Karpas-422 (cell line): ENCODE measurements around the gene DEDD. TPM values are rescaled to one million over a fixed set of nuclear protein-coding genes. Genes with fewer than 3 reads are reported as not detected.

Experiments
- DNase-seq: peaks from one replicate; pipeline ENCODE4 v3.0.0-alpha.2; 2015
- H2AFZ ChIP-seq: fragments of 200-600 bp; sonication (generic); 2 replicates; pipeline ENCODE4 v1.6.1; 2014; ENCODE audit warnings: antibody characterized with exemption, low read length, mixed read lengths
- H3K27ac ChIP-seq: fragments of 200-600 bp; sonication (generic); 2 replicates; pipeline ENCODE4 v1.5.1; 2014; ENCODE audit warnings: mild to moderate bottlenecking, low read length, moderate library complexity
- H3K27me3 ChIP-seq: fragments of 200-600 bp; sonication (generic); 2 replicates; pipeline ENCODE4 v1.6.1; 2014; ENCODE audit warnings: low read length, mixed read lengths
- H3K36me3 ChIP-seq: fragments of 200-600 bp; sonication (generic); 2 replicates; pipeline ENCODE4 v1.6.1; 2014; ENCODE audit warnings: low read length, mixed read lengths; ENCODE audit not compliant: insufficient read depth
- H3K4me1 ChIP-seq: fragments of 200-600 bp; sonication (generic); 2 replicates; pipeline ENCODE4 v1.6.1; 2014; ENCODE audit warnings: mild to moderate bottlenecking, low read length, mixed read lengths
- H3K4me2 ChIP-seq: fragments of 200-600 bp; sonication (generic); 2 replicates; pipeline ENCODE4 v1.6.1; 2014; ENCODE audit warnings: low read length, low read depth, mild to moderate bottlenecking; ENCODE audit not compliant: poor library complexity, severe bottlenecking
- H3K4me3 ChIP-seq: fragments of 200-600 bp; sonication (generic); 2 replicates; pipeline ENCODE4 v1.5.1; 2014; ENCODE audit warnings: mild to moderate bottlenecking, antibody characterized with exemption, low read length, mixed read lengths
- H3K79me2 ChIP-seq: fragments of 200-600 bp; sonication (generic); 2 replicates; pipeline ENCODE4 v1.6.1; 2014; ENCODE audit warnings: mild to moderate bottlenecking, low read length, mixed read lengths
- H3K9ac ChIP-seq: fragments of 200-600 bp; sonication (generic); 2 replicates; pipeline ENCODE4 v1.6.0; 2014; ENCODE audit warnings: low read length
- H3K9me2 ChIP-seq: fragments of 200-600 bp; sonication (generic), shearing (Covaris generic); replicated peaks from 2 replicates; pipeline ENCODE4 v1.6.0; 2014; ENCODE audit warnings: mild to moderate bottlenecking, low read length, moderate library complexity; ENCODE audit not compliant: insufficient read depth
- H3K9me3 ChIP-seq: fragments of 300-700, 200-600 bp; sonication (generic); 2 replicates; pipeline ENCODE4 v1.6.1; 2014; ENCODE audit warnings: low read length, mixed read lengths
- H4K20me1 ChIP-seq: fragments of 200-600 bp; sonication (generic); 2 replicates; pipeline ENCODE4 v1.6.1; 2014; ENCODE audit warnings: mild to moderate bottlenecking, antibody characterized with exemption, low read length, low read depth; ENCODE audit not compliant: insufficient read depth
- total RNA-seq: library from RNA; depleted of rRNA; stranded (reverse); fragments of >200 nt; shearing (Covaris generic); gene quantifications from 2 replicates; pipeline ENCODE4 v1.2.3, GENCODE V29; 2014; ENCODE audit warnings: low replicate concordance

Gene DEDD
- total RNA-seq, 1 experiment from 2014 or later: 25.6 TPM

DNA sequence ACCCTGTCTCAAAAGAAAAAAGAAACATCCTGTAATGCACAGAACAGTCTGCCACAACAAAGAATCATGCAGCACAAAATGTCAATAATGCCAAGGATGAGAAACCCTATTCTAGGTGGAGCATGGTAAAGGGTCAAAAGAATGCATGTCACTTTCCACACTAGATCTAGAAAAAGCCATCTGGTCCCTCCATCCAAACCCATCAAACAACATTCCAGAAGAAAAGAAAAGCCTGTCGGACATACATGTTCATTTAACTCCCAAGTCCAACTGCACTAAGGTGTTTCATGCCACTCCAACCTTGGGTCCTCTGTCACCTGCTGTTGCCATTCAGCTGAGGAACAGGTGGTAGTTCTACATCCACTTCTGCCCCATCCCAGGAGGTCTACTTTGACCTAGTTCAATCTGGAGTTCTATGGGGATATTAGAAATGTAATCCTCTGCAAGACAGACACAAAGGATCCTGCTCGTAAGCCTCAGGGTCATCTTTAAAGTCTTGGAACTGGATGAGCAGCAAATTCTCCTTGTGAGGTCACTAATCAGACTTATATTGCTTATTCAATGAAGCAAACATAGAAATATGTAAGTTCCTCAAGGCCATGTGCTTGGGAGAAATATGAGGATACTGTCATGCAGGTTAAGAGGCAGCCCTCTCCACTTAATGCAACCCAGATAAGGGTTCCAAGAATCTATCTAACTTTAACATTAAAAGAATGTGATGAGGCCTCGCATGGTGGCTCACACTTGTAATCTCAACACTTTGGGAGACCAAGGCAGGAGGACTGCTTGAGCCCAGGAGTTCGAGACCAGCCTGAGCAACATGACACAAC, 3.7 kb downstream of the DEDD start:
- H4K20me1 ChIP-seq: no peaks in the 10 kb centered on the region
- H3K9ac ChIP-seq: no peak overlapping the region
- H3K36me3 ChIP-seq: peaks cover 28% of the 10 kb centered on the region
- H3K4me1 ChIP-seq: peaks cover 32% of the 10 kb centered on the region
- no peaks in the 10 kb centered on the region for H3K27me3 ChIP-seq
- H3K4me3 ChIP-seq: no peak overlapping the region
- no peaks in the 10 kb centered on the region for H3K9me3 ChIP-seq
- no peaks in the 10 kb centered on the region for H3K9me2 ChIP-seq
- no peak overlapping the region for H2AFZ ChIP-seq
- peaks cover 74% of the 10 kb centered on the region for H3K79me2 ChIP-seq
- no peak overlapping the region for H3K4me2 ChIP-seq
- no peak for DNase-seq
- no peak overlapping the region for H3K27ac ChIP-seq

DNA sequence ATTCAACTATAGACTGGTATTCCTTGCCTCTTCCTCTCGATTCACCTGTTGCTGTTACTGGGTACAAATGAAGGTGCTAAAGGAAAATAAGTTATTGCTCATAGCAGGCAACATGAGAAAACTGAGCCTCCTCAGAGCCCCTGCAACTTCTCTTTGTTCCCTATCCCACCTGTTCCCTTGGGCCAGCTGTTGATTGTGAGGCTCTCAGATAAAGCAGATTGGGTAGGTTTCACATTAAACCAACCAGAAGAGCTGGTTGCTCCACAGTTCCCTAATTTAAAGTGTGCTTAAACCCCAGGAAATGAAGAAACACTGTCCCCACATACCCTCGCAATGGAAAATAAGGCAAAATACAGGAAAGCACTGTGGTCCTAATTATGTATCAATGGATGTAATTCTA, 4.8 kb downstream of the DEDD start:
- Histone ChIP-seq H3K36me3 (peaks cover 32% of the 10 kb centered on the region), H3K9ac (no peak overlapping the region), H3K9me3 (no peaks in the 10 kb centered on the region), H2AFZ (no peak overlapping the region), H3K9me2 (no peaks in the 10 kb centered on the region), H3K4me2 (no peak overlapping the region), H3K79me2 (peaks cover 64% of the 10 kb centered on the region), H3K4me3 (no peak overlapping the region), H3K27ac (no peak overlapping the region), H4K20me1 (no peaks in the 10 kb centered on the region), H3K4me1 (peaks cover 24% of the 10 kb centered on the region), H3K27me3 (no peaks in the 10 kb centered on the region)
- no peak for DNase-seq

DNA sequence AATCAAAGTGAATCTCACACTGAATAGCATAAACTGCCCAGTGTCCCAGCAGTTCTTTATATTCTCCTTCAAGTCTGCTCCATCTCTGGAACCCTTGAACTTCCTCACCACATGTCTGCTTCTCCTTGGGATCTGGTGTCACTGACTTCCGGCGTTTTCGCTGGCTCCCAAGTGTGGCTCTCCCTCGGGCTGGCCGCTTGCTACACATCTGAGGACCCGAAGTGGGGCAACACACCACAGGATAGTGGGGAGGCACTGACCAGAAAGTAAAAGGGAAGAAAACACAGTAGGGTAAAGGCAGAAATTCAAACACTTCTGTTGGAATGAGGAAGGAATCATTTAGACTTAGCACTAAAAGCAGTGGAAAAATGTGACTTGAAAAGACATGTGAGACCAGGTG, 9.5 kb downstream of the DEDD start:
- no peak overlapping the region for H3K4me2 ChIP-seq
- DNase-seq: no peak
- H3K4me3 ChIP-seq: no peak overlapping the region
- no peak overlapping the region for H2AFZ ChIP-seq
- H4K20me1 ChIP-seq: no peaks in the 10 kb centered on the region
- H3K36me3 ChIP-seq: peaks cover 46% of the 10 kb centered on the region; the same call in 1 of the 2 replicates
- peaks cover 44% of the 10 kb centered on the region for H3K79me2 ChIP-seq
- no peak overlapping the region for H3K27ac ChIP-seq
- no peaks in the 10 kb centered on the region for H3K9me2 ChIP-seq
- no peaks in the 10 kb centered on the region for H3K27me3 ChIP-seq
- no peak overlapping the region for H3K9ac ChIP-seq
- peaks cover 29% of the 10 kb centered on the region for H3K4me1 ChIP-seq
- H3K9me3 ChIP-seq: no peaks in the 10 kb centered on the region

DNA sequence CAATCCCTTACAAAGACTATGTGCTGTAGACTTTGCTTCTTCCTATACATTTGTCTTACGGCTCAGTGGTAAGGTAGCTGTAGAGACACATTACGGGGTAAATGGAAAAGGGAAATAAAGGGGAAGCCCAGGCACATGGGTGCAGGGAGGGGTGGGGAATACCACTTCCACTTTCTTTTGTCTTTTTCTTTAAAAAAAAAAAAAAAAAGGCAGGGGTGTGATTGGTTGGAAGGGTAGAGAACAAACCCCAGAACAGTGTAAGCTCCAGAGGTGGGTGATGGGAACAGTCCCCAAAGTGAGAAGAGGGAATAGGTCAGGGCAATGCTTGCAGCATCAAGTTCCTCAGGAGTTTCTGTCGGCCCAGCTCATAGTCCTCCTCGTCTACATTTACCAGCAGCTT, 10.6 kb downstream of the DEDD start:
- Histone ChIP-seq H3K4me3 (no peak overlapping the region), H3K36me3 (peaks cover 36% of the 10 kb centered on the region; the same call in 1 of the 2 replicates), H3K4me2 (no peak overlapping the region), H3K27ac (no peak overlapping the region), H3K9me3 (no peaks in the 10 kb centered on the region), H3K4me1 (peaks cover 28% of the 10 kb centered on the region), H3K9ac (no peak overlapping the region), H3K79me2 (peaks cover 46% of the 10 kb centered on the region), H3K9me2 (no peaks in the 10 kb centered on the region), H3K27me3 (no peaks in the 10 kb centered on the region), H4K20me1 (no peaks in the 10 kb centered on the region), H2AFZ (no peak overlapping the region)
- DNase-seq: no peak

DNA sequence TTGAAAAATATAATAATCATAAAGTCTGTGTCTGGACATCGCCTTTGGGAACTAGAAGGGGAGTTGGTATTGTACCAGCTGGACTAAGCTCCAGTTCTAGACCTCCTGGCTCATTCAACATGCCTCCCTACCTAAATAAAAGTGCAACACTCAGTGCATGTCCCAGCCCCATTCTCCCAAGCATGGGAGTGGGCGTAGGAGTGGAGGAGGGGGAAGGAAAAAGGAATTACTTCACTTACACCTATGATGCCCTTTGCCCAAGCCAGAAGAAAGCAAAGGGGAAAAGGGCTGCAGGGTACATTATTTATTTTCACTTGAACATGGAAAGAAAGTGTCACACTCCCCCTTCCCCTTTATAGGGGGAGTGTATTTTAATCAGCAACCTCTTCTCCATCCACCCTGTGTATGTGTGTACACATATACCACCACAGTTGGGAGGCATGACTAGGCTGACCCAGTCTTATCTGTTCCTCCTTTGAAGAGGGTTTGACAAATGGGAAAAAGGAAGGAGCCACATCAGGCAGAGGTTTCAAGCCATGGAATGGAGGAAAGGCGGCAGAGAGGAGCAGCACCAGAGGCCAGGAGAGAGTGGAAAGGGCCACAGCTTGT, 11.3 kb downstream of the DEDD start:
- no peak overlapping the region for H3K4me2 ChIP-seq
- H3K36me3 ChIP-seq: peaks cover 33% of the 10 kb centered on the region; the same call in 1 of the 2 replicates

DNA sequence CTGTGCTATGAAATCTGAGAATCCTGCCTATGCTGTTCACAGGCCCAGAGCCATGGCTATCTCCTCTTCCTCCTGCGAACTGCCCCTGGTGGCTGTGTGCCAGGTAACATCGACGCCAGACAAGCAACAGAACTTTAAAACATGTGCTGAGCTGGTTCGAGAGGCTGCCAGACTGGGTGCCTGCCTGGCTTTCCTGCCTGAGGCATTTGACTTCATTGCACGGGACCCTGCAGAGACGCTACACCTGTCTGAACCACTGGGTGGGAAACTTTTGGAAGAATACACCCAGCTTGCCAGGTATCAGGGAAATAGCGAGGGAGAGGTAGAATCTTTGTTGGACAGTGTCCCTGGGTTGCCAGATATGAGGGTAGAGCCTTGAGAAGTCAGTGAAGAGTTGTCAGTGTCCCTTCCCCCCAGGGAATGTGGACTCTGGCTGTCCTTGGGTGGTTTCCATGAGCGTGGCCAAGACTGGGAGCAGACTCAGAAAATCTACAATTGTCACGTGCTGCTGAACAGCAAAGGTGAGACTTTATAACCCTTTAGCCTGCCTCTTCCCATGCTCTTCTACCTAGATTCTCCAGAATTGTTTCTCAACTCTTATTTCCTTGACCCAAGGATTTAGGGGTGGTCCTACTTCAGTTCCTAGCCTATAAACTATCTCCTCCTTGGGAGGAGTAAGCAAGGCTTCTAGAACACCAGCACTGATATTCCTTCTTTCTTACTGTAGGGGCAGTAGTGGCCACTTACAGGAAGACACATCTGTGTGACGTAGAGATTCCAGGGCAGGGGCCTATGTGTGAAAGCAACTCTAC, 13.2 kb downstream of the DEDD start:
- Histone ChIP-seq H3K4me3 (peak overlapping the region; percentile 98), H3K9me3 (no peaks in the 10 kb centered on the region), H3K9me2 (no peaks in the 10 kb centered on the region), H3K27me3 (no peaks in the 10 kb centered on the region), H3K79me2 (peaks cover 60% of the 10 kb centered on the region), H3K4me2 (peak overlapping the region; percentile 81), H3K36me3 (peaks cover 32% of the 10 kb centered on the region; the same call in 1 of the 2 replicates), H3K9ac (peak overlapping the region; percentile 97), H3K27ac (peak overlapping the region; percentile 67), H2AFZ (no peak overlapping the region), H4K20me1 (peaks cover 8% of the 10 kb centered on the region; the same call in 1 of the 2 replicates), H3K4me1 (peaks cover 51% of the 10 kb centered on the region)
- DNase-seq: peak; percentile 87

More for the DNA sequence above, 11.3 kb downstream of the DEDD start:
- Histone ChIP-seq H4K20me1 (peaks cover 5% of the 10 kb centered on the region; the same call in 1 of the 2 replicates), H2AFZ (no peak overlapping the region), H3K27ac (no peak overlapping the region), H3K9me3 (no peaks in the 10 kb centered on the region), H3K9me2 (no peaks in the 10 kb centered on the region), H3K4me3 (no peak overlapping the region), H3K9ac (no peak overlapping the region), H3K79me2 (peaks cover 49% of the 10 kb centered on the region), H3K4me1 (peaks cover 35% of the 10 kb centered on the region), H3K27me3 (no peaks in the 10 kb centered on the region)
- DNase-seq: no peak

DNA sequence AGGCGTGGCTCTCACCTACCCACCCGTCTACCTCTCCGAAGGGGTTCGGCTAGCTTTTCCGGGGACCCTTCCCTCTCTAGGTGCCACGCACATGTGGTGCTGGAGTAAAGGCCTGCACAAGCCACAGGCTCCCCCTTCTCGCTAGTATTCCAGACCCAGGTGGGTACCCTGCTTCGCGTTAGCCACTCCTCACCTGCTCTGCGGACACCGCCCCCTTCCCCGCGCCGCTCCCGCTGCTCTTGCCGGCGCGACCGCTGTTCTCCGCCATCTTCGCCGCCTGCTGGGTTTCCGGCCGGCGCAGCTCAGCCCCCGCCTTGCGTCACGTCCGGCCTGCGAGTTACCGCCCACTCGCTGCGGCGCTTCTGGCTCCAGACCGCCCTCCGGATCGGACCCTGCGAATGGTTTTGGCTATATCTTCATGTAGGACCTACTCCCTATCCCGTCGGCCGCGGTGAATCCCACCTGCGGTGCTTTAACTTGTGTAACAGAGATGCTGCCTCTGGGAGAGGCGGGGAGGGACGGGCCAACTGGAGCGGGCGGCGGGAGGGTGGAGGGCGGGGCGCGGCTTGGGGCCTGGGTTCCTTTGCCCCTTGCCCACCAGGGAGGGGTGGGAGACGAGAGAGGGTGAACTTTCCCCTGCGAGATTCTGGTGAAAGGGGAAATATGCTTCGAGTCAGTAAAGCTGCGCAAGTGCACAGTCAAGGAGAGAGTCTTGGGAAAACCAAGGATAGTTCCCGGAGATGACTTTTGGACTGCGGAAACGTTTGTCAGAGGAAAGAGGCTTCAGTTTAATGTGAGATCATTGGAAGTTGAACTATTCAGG, 14.5 kb downstream of the DEDD start, which contains the start of the genes NIT1 and PFDN2:
Gene NIT1, plus strand, starts transcription at position 347 of the 823 bp plus-strand sequence. Its CDS starts 72 bp downstream, at position 419.
Gene PFDN2, minus strand, starts transcription at position 279 of the 823 bp plus-strand sequence. Its CDS starts 11 bp downstream, at position 268.
- peak; percentile 95 for DNase-seq
- Histone ChIP-seq H3K4me3 (peak within 1 kb of the TSS; percentile 98), H3K4me1 (peaks cover 64% of the 10 kb centered on the region), H4K20me1 (peaks cover 8% of the 10 kb centered on the region; the same call in 1 of the 2 replicates), H3K9me3 (no peaks in the 10 kb centered on the region), H3K36me3 (peaks cover 32% of the 10 kb centered on the region; the same call in 1 of the 2 replicates), H3K9ac (peak within 1 kb of the TSS; percentile 97), H3K4me2 (peak within 1 kb of the TSS; percentile 81), H3K27ac (peak within 1 kb of the TSS; percentile 67), H3K79me2 (peaks cover 73% of the 10 kb centered on the region), H3K9me2 (no peaks in the 10 kb centered on the region), H3K27me3 (no peaks in the 10 kb centered on the region), H2AFZ (peak within 1 kb of the TSS; percentile 70)
